GM21515 (cell line): Measurements from ENCODE around the gene ITGB8.

Experiments
- ATAC-seq: cut with Tn5 transposase; IDR thresholded peaks from one replicate; pipeline ENCODE4 v1.9.1; 2021; ENCODE audit not compliant: unreplicated experiment

Gene ITGB8

GRCh38 chr7:20409961-20410360 is 79.3 kb downstream of the ITGB8 start:
- no peak for ATAC-seq

GRCh38 chr7:20411372-20411771 is 80.7 kb downstream of the ITGB8 start:
- no peak for ATAC-seq

DNA sequence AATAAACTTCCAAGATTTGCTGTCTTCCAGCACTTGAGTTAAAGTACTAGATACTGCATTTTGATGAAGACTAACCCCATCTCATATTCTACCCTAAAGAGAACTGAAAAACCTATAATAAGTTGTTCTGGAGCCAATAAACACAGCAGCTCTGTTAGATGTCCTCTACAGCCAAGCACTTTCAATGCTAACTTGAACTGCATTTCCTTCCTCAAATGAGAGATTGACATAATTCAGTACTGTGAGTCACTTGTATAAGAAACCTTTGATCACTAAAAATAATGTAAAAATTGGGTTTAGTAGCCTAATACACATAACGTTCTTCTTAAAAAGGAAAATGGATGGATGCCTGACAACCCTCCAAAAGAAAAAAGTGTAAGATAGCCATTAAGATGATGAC is 81.3 kb downstream of the ITGB8 start:
- no peak for ATAC-seq

- no peak for ATAC-seq
These were observed 86.6 kb downstream of the ITGB8 start for GRCh38 chr7:20417260-20417659.

GRCh38 chr7:20417675-20418382 is 87.1 kb downstream of the ITGB8 start:
- ATAC-seq: no peak

DNA sequence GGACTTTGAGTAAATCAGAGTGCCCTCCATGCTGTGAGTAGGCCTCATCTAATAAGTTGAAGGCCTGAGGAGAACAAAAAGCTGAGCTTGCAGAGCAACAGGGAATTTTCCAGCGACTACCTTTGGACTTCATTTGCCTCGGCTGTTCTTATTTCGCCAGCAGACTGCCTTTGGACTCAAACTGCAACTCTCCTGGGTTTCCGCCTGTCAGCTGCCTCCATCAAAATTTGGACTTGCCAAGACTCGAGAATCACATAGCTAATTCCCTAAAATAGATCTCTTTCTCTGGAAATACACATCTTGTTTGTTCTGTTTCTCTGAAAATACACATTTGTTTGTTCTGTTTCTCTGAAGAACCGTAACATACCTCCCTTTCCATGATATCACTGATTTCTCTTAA is 93.8 kb downstream of the ITGB8 start:
- ATAC-seq: no peak

DNA sequence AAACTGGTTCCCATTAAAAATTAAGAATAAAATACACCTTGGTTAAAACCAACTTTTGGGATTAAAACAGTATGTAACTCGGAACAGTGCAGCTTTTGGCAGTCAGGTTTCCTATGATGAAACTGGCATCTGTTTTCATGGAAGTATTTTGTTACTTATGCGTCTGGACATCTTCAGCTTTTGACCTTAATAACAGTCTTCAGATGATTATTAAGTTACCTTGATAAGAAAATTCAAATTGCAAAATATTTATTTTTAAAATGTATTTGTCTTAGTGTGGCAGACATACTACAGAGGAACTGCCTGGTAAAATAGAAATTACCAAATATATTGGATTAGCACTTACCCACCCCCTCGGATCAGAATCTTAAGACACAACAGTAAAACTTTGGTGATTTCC is 100.0 kb downstream of the ITGB8 start:
- no peak for ATAC-seq

- no peak for ATAC-seq
These were observed 100.4 kb downstream of the ITGB8 start for GRCh38 chr7:20431146-20431545.

- no peak for ATAC-seq
These were observed 101.4 kb downstream of the ITGB8 start for GRCh38 chr7:20432071-20432470.

DNA sequence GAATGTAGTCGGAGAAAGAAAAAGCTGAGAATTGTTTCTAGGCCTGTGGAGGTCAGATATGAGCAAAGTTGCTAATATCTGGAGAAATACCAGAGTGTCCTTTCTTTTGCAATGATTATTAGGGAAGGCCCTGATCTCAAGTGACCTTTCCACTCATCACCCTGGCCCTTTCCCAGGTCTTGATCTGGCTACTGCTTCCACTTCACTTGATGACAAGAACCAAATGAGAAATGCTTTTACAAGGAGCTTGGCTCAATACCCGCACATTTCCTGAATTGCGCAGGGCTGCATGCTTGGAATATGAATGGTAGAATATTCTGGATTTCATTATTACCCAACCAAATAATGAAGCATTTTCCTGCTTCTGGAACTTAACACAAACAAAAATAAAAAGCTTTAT is 104.6 kb downstream of the ITGB8 start:
- no peak for ATAC-seq

GRCh38 chr7:20438248-20438647 is 107.5 kb downstream of the ITGB8 start:
- no peak for ATAC-seq

GRCh38 chr7:20438694-20439376 is 108.1 kb downstream of the ITGB8 start:
- peak; percentile 86 for ATAC-seq

DNA sequence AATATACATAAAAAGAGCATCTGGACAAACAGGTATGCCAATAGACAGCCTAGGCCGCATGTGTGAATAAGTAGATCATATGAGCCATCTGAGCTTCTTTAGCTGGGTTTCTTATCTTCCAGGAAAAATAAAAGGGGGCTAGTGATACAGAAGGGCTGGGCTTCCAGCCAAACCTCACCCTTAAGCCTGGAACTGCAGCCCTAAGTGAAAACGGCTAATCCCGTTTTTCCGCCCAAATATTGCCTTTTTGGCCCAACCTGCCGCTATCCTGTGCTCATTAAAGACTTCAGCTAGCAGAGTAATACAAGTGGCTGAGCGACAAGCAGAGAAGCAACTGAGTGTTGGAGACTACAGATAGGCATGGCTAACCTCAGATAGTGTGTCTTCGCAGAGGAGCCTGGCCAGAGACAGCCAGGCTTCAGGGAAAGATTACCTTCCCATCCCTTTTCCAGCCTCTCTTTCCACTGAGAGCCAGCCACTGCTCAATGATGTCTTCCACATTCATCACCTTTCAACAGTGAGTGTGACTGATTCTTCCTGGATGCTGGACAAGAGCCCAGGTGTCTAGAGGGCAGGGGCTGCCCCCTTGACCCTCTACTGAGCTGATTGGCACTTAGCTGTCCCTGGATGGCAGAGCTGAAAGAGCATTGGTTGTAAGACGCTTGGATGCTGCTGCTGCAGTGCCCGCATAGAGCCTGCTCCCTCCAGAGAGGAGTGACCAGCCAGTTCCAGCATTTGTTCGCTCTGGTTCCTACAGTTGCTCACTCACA is 108.9 kb downstream of the ITGB8 start:
- ATAC-seq: no peak

DNA sequence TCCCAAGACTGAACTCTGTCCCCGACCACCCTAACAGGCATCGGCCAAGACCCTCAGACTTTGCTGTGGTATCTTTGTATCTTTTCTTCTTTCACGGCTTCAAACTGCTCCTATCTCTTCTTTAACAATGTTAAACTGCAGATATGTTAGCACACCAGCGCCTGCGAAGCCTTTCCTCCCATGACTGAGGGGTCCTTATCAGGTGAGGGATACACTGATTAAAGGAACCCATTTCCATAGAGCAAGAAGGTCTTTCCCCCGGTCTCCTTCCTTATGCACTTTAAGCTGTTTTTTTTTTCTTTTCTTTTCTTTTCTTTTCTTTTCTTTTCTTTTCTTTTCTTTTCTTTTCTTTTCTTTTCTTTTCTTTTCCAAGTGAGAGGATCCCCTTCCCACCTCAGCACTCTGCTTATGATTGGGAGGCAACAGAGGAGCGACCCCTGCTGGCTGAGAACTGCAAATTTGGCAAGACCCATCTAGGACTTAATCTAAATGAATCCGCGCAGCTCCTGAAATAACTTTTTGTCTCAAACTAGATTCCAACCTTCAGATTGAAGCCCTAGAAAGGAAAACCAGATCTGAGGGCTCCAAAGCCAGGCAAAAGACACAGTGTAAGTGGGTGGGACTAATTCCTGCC is 109.9 kb downstream of the ITGB8 start:
- no peak for ATAC-seq

DNA sequence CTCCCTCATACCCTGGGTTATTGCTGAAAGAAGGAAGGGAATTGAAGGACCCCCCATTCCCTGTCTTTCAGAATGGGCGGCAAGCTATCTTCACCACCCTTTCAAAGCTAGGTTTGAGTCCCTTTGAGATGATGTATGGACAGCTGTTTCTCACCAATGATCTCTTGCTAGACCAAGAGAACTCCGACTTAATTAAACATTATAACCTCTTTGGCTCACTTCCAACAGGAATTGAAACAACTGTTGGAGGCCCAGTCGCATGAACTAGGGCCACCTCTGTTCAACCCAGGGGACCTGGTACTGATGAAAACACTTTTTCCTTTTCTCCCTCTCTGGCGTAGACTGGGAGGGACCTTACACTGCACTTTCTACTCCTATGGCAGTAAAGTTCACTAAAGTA is 110.6 kb downstream of the ITGB8 start:
- ATAC-seq: no peak

DNA sequence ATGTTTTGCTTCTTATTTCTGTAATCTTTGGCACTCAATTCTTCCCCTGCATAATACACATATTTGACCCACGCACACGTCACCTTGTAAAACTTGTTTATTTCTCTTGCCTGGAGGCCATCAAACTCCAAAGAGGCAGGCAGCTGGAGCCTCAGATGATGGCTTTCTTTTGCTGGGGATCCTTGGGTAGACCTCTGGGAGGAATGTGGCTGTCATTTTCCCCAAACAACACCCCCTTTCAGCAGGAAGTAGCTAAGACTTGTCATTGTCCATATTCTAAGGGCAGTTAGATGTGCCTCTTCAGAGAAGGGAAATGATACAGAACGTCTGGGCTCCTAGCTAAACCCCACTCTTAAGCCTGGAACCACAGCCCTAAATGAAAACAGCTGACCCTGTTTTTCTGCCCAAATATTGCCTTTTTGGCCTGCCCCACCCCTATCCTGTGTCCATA is 111.3 kb downstream of the ITGB8 start:
- ATAC-seq: no peak

- ATAC-seq: no peak
These were observed 112.3 kb downstream of the ITGB8 start for GRCh38 chr7:20442951-20443350.

- ATAC-seq: no peak
These were observed 113.5 kb downstream of the ITGB8 start for GRCh38 chr7:20444030-20444800.

DNA sequence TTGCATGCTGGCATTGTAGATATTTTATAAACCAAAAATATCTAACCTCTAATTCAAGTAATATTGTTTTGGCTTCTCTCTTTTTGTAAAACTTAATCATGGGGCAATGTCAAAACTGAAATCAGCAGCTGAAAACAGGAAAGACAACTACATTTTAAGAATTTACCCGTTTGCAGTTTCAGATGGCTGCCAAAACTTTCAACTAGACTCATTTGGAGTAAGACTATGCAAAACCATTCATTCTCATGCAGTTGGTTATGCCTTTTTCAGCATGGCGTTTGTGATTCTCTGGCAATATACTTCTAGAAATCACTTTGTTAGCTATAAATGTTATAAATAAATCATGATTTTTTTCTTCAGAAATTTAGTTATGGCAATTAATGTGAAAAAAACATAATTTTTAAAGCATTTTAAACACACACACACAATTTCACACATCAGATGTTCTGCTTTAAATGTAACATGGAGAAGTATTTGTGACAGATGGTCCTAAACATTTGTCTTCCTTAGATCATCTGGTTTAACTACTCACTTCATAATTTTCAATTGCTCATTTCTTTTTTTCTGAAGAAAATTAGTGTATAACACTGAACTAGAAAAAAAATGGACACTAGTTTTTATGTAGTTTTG is 116.4 kb downstream of the ITGB8 start:
- peak; percentile 87 for ATAC-seq

DNA sequence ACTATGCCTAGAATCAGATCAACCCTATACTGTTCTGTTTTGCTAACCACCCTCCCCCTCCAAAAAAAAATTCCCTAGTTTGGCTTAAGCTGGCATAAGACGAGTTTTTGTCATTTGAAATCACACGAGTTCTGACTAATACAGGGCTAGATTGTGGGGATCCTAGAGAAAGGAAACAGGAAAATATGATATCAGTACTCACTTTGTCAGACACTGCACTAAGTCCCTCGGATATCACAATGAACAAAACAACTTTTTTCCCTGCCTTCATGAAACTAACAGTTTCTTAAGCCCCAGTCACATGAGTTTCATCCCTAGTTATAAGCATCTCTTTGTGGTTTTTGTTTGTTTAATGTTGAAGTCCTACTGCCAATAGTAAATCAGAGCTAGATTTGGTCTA is 118.5 kb downstream of the ITGB8 start:
- ATAC-seq: no peak
